Liver (tissue), 3 donors: ENCODE results near the gene GLIPR2.

Experiments
- ATF3 ChIP-seq: IDR thresholded peaks from 2 replicates; pipeline ENCODE4 v1.6.1; 2016; ENCODE audit warnings: antibody characterized with exemption
- CTCF ChIP-seq: fragments of 150-350 bp; IDR thresholded peaks from 2 replicates; pipeline ENCODE4 v1.5.1; 2017; ENCODE audit warnings: improper control_type of control experiment, low read depth, low read length; ENCODE audit not compliant: missing input control
- EGR1 ChIP-seq, 2 donors: IDR thresholded peaks; 2 replicates each; pipeline ENCODE4 v1.6.1; 2016 to 2018; ENCODE audit warnings: antibody characterized with exemption in 2 of 2, low read depth in 2 of 2
- GABPA ChIP-seq, 2 donors: IDR thresholded peaks in 1 of 2; conservative IDR thresholded peaks in 1 of 2; 2 replicates each; pipeline ENCODE4 v1.6.1; 2016; ENCODE audit warnings: antibody characterized with exemption in 2 of 2, mild to moderate bottlenecking in 1 of 2, moderate library complexity in 1 of 2
- RAD21 ChIP-seq, 2 donors: IDR thresholded peaks; 2 replicates each; pipeline ENCODE4 v1.6.1; 2016; ENCODE audit warnings: antibody characterized with exemption in 2 of 2, mild to moderate bottlenecking in 2 of 2
- donor health status: healthy.
- donor health status: healthy.

GRCh38 chr9:36116593-36116992 is 19.9 kb upstream of the GLIPR2 start:
- TF ChIP-seq EGR1 (IDR thresholded peaks at IDR 0.05; ENCODE audit: low read depth in 2 of 2) (no peak), CTCF (no peak), GABPA (IDR thresholded peaks at IDR 0.05 in 1 of 2, conservative IDR thresholded peaks at IDR 0.05 in 1 of 2) (no peak), ATF3 (no peak), RAD21 (IDR thresholded peaks at IDR 0.05) (no peak)
